Measurements from ENCODE around the gene MGAT5B. TPM values are rescaled to one million over a fixed set of nuclear protein-coding genes. Genes with fewer than 3 reads are reported as not detected.

The MGAT5B gene
- total RNA-seq, 6 experiments from 2014 or later, result 1.5 to 2.3 (median 1.8) TPM

DNA sequence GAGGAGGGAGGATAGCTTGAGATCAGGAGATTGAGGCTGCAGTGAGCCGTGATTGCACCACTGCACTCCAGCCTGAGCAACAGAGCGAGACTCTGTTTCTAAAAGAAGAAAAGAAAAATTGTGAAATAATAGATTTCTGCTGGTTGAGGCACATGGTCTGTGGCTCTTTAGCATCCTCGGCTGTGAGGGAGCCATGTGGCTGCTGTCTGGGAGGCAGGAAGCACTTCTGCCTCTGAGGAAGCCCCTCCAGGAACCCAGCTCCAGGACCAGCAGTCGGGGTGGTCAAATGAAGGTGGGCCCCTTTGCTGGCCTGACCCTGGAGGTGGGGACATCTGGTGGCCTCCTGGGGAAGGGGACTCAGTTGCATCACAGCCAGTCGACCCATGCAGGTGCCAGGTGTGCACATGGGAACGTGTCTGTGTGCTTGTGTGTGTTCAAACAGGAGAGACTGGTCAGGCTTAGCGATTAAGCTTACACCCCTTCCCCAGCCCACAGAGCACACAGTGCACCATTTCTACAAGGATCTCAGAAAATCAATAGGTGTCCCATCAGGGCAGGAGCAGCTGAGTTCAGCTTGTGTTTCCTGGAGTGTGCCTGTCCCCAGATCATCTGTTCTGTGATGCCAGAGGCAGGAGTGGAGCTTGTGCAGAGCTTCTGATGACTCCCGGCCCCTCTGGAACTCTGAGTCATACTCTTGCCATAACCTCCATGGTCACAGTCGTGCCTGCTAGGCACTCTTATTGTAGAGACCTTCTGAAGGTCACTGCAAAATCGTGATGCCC lies 24.3 kb upstream of the MGAT5B start:
- H3K27ac Mint-ChIP-seq, result no peak overlapping the region
- no peaks in the 10 kb centered on the region for H3K36me3 Mint-ChIP-seq (ENCODE audit: low read depth)
- H3K4me1 Mint-ChIP-seq (ENCODE audit: low read depth), result peaks cover 18% of the 10 kb centered on the region
- peaks cover 42% of the 10 kb centered on the region for H3K27me3 Mint-ChIP-seq (ENCODE audit: insufficient read depth)
- TF ChIP-seq, protein P1, sequence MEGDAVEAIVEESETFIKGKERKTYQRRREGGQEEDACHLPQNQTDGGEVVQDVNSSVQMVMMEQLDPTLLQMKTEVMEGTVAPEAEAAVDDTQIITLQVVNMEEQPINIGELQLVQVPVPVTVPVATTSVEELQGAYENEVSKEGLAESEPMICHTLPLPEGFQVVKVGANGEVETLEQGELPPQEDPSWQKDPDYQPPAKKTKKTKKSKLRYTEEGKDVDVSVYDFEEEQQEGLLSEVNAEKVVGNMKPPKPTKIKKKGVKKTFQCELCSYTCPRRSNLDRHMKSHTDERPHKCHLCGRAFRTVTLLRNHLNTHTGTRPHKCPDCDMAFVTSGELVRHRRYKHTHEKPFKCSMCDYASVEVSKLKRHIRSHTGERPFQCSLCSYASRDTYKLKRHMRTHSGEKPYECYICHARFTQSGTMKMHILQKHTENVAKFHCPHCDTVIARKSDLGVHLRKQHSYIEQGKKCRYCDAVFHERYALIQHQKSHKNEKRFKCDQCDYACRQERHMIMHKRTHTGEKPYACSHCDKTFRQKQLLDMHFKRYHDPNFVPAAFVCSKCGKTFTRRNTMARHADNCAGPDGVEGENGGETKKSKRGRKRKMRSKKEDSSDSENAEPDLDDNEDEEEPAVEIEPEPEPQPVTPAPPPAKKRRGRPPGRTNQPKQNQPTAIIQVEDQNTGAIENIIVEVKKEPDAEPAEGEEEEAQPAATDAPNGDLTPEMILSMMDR (IDR thresholded peaks at IDR 0.05), result no peak
- H3K4me3 Mint-ChIP-seq, result no peak overlapping the region
- H3K9me3 Mint-ChIP-seq, result no peaks in the 10 kb centered on the region
- DNase-seq, result no peak

DNA sequence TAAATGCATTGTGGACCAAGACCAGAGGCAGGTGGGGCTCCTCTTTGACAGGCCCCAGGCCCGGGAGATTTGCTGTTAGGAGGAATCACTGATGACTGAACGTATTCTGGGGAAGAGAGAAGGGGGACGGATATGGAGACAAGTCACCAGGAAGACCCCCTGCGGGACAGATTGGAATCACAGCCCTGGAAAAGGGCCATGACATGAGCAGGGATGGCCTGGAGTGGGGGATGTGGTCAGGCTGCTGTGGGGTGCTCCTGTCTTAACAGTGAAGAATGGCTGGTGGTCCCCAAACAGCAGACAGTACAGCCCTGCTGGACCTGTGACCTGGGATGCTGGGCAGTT lies 23.7 kb upstream of the MGAT5B start:
- TF ChIP-seq, protein P1 (IDR thresholded peaks at IDR 0.05), result no peak
- Mint-ChIP-seq H3K27ac (no peak overlapping the region), H3K4me3 (no peak overlapping the region), H3K4me1 (ENCODE audit: low read depth) (peaks cover 16% of the 10 kb centered on the region), H3K36me3 (ENCODE audit: low read depth) (no peaks in the 10 kb centered on the region), H3K9me3 (no peaks in the 10 kb centered on the region), H3K27me3 (ENCODE audit: insufficient read depth) (peaks cover 40% of the 10 kb centered on the region)
- no peak for DNase-seq

GRCh38 chr17:76844846-76845245 lies 23.4 kb upstream of the MGAT5B start:
- Mint-ChIP-seq H3K4me1 (ENCODE audit: low read depth) (peaks cover 12% of the 10 kb centered on the region), H3K9me3 (no peaks in the 10 kb centered on the region), H3K36me3 (ENCODE audit: low read depth) (no peaks in the 10 kb centered on the region), H3K27me3 (ENCODE audit: insufficient read depth) (peaks cover 39% of the 10 kb centered on the region), H3K4me3 (no peak overlapping the region), H3K27ac (no peak overlapping the region)
- TF ChIP-seq, protein P1 (IDR thresholded peaks at IDR 0.05), result no peak
- no peak for DNase-seq

DNA sequence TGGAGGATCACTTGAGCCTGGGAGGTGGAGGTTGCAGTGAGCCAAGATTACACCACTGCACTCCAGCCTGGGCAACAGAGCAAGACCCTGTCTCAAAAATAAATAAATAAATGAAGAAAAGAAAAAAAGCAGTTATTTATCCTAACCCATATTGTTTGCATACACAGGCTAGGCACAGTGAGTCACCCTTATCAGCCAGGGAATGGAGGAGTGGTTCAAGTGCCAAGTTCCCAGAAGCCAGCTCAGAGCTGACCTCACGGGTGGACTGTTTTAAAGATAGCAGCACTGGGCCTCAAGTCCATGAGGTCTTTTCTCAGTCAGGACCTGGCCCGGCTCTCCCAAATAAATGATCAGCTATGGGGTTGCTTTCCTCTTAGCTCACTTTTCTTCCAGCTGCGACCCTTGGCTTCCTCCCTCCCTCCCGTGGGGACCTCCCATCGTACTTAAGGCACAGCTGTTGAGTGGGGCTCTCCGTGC lies 22.6 kb upstream of the MGAT5B start:
- H3K4me1 Mint-ChIP-seq (ENCODE audit: low read depth), result peaks cover 6% of the 10 kb centered on the region
- no peak overlapping the region for H3K4me3 Mint-ChIP-seq
- H3K36me3 Mint-ChIP-seq (ENCODE audit: low read depth), result no peaks in the 10 kb centered on the region
- no peak for DNase-seq
- TF ChIP-seq, protein P1 (IDR thresholded peaks at IDR 0.05), result no peak
- H3K9me3 Mint-ChIP-seq, result no peaks in the 10 kb centered on the region
- no peak overlapping the region for H3K27ac Mint-ChIP-seq
- peaks cover 42% of the 10 kb centered on the region for H3K27me3 Mint-ChIP-seq (ENCODE audit: insufficient read depth)

DNA sequence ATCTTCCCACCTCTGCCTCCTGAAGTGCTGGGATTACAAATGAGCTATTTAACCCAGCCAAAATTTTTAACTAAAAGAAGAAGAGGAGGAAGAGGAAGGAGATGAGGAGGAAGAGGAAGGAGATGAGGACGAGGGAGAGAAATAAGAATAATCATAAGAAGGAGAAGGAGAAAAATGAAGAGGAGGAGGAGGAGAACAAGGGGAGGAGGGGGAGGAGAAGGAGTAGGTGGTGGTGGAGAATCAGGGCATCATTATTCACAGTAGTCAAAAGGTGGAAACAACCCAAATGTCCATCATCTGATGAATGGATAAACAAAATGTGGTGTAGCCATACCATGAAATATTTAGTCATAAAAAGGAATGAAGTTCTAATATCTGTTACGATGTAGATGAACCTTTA lies 21.2 kb upstream of the MGAT5B start:
- TF ChIP-seq, protein P1 (IDR thresholded peaks at IDR 0.05), result no peak
- Mint-ChIP-seq H3K4me3 (no peak overlapping the region), H3K9me3 (no peaks in the 10 kb centered on the region), H3K36me3 (ENCODE audit: low read depth) (no peaks in the 10 kb centered on the region), H3K27ac (no peak overlapping the region), H3K4me1 (ENCODE audit: low read depth) (peaks cover 6% of the 10 kb centered on the region), H3K27me3 (ENCODE audit: insufficient read depth) (peaks cover 33% of the 10 kb centered on the region)
- no peak for DNase-seq

Data from HFFc6 (cell line).